Vagina (tissue), 2 donors: ENCODE measurements around the gene SMC6. TPM values are rescaled to one million over a fixed set of nuclear protein-coding genes. Genes with fewer than 3 reads are reported as not detected.

ENCODE experiments used
- DNase-seq, 2 donors: peaks; one replicate each; pipeline ENCODE4 v3.0.0-alpha.2; 2017; ENCODE audit errors: extremely low spot score in 2 of 2
- H3K27ac ChIP-seq: fragments of 200-600 bp; sonication (generic); one replicate; pipeline ENCODE4 v1.5.1; 2019
- H3K27me3 ChIP-seq: fragments of 200-600 bp; sonication (generic); one replicate; pipeline ENCODE4 v1.5.1; 2019
- H3K36me3 ChIP-seq, 2 donors: fragments of 200-600 bp; sonication (generic); one replicate each; pipeline ENCODE4 v1.5.1; 2017 to 2019
- H3K4me1 ChIP-seq: fragments of 200-600 bp; sonication (generic); one replicate; pipeline ENCODE4 v1.5.1; 2019
- H3K4me3 ChIP-seq, 2 donors: fragments of 200-600 bp; sonication (generic); 1 replicate in 1 of 2; 2 replicates in 1 of 2; pipeline ENCODE4 v1.5.1; 2016 to 2019
- H3K9me3 ChIP-seq: fragments of 200-600 bp; sonication (generic); one replicate; pipeline ENCODE4 v1.5.1; 2019
- CTCF ChIP-seq, 3 experiments: fragments of 450-650 bp in 2 of 3; fragments of 200-600 bp in 1 of 3; sonication (generic) in 1 of 3; IDR thresholded peaks; one replicate each; pipeline ENCODE4 v1.5.1; 2017 to 2019; ENCODE audit warnings: antibody characterized with exemption in 3 of 3, mild to moderate bottlenecking in 2 of 3, moderate library complexity in 2 of 3
- POLR2A ChIP-seq, 2 donors: fragments of 450-650 bp; IDR thresholded peaks; one replicate each; pipeline ENCODE4 v1.6.1; 2017; ENCODE audit warnings: antibody characterized with exemption in 2 of 2, mild to moderate bottlenecking in 2 of 2, moderate library complexity in 2 of 2
- POLR2AphosphoS5 ChIP-seq, 2 donors: sonication (generic); formaldehyde crosslinking; IDR thresholded peaks; one replicate each; pipeline ENCODE4 v1.9.0; 2017; ENCODE audit warnings: antibody characterized with exemption in 2 of 2, mild to moderate bottlenecking in 2 of 2, low read depth in 1 of 2; ENCODE audit not compliant: insufficient read depth in 1 of 2
- intact Hi-C: fragments of 100-400 bp; cut with DNase I; formaldehyde crosslinking; loops from one replicate; pipeline ENCODE4 v1.15.1; 2023
- total RNA-seq: library from RNA; depleted of rRNA; stranded (reverse); fragments of >200 nt; gene quantifications from one replicate; pipeline ENCODE4 v1.2.3, GENCODE V29; 2016

The SMC6 gene
- total RNA-seq, 1 donor from 2014 or later: 33.6 TPM

DNA sequence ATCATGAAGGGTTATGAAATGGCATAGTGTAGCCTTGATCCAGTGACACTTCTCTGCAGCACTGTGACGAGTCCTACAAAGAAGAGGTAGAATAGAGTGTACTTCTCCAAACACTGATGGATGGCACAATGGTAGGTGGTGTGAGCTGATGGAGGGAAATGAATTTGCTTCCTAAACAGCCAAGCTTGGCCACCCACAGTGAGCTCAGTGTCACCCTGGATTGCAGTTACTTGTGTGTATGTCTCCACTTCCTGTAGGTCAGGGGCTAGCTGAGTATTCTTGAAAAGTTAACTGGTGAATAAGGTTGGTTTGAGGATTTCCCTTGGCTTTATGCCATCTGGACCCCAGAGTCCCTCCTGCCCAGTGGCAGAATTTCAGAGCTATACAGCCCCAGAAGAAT lies 137.2 kb downstream of the SMC6 start:
- intact Hi-C loops: no loop called here
- Histone ChIP-seq H3K4me3 (no peak overlapping the region), H3K36me3 (no peaks in the 10 kb centered on the region), H3K4me1 (peaks cover 13% of the 10 kb centered on the region), H3K27ac (no peak overlapping the region), H3K9me3 (no peaks in the 10 kb centered on the region), H3K27me3 (no peaks in the 10 kb centered on the region)
- no peak for DNase-seq
- TF ChIP-seq CTCF (IDR thresholded peaks at IDR 0.05): no peak

GRCh38 chr2:17615728-17616351 lies 137.8 kb downstream of the SMC6 start:
- intact Hi-C loops: no loop called here
- H3K27me3 ChIP-seq: no peaks in the 10 kb centered on the region
- DNase-seq: no peak
- no peaks in the 10 kb centered on the region for H3K36me3 ChIP-seq
- H3K9me3 ChIP-seq: no peaks in the 10 kb centered on the region
- TF ChIP-seq POLR2A (IDR thresholded peaks at IDR 0.05) (no peak), CTCF (IDR thresholded peaks at IDR 0.05) (no peak), POLR2AphosphoS5 (IDR thresholded peaks at IDR 0.05; ENCODE audit: insufficient read depth in 1 of 2, low read depth in 1 of 2) (no peak)
- no peak overlapping the region for H3K4me3 ChIP-seq
- H3K4me1 ChIP-seq: peaks cover 13% of the 10 kb centered on the region
- no peak overlapping the region for H3K27ac ChIP-seq

DNA sequence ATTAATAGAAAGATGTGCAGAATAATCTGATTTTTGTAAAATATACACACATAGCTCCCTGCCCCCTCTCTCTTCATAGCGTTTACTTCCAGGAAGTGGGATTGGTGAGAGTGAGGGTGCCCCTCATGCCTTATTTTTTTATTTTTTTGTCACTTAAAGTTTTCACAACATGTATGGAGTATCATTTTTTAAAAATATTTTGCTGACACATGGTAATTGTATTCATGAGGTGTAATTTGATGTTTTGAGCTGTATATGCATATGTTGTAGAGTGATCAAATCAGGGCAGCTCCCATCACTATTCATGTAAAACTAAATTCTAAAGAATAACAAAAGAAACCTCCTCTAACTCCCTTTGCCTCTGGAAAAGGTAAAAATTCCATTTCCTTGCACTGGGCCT lies 138.5 kb downstream of the SMC6 start:
- intact Hi-C loops: no loop called here

DNA sequence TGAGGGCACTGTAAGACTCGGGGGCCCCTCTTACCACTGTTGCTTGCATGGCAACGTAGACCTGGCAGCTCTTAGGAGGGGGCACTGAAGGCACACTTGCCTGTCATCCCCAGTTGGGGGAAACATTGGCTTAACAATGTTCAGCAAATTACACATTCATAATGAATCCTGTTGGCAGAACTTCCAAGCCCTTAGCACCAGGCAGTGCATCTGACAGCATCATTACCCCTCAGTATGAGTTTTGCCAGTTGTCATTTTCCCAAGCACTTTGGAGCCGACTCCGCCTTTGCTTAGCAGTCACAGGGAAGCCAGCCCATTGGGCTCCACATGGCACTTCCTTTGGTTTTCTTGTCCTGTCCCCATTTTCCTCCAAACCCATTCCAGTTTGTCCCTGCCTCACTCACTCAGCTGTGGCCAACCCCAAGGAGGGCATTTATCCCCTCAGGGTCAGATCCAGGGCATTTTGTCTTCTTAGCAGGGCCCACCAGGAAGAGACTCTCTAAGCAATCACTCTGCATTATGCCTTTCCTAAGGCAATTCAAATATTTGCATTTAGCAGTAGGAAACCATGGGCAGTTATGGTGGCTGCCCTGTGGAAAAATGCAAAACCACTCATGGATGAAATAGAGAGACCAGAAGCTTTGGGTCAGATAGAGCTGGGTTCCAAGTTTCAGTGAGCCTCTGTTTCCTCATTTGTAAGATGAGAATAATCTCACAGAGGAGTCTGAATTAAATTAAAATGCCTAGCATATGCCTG lies 139.3 kb downstream of the SMC6 start:
- Histone ChIP-seq H3K4me3 (no peak overlapping the region), H3K36me3 (no peaks in the 10 kb centered on the region), H3K27me3 (no peaks in the 10 kb centered on the region), H3K9me3 (no peaks in the 10 kb centered on the region), H3K27ac (no peak overlapping the region), H3K4me1 (no peaks in the 10 kb centered on the region)
- TF ChIP-seq POLR2A (IDR thresholded peaks at IDR 0.05): no peak
- no peak for TF ChIP-seq CTCF (IDR thresholded peaks at IDR 0.05)
- no peak for TF ChIP-seq POLR2AphosphoS5 (IDR thresholded peaks at IDR 0.05; ENCODE audit: insufficient read depth in 1 of 2, low read depth in 1 of 2)
- intact Hi-C loops: no loop called here
- no peak for DNase-seq

More for the DNA sequence above, 138.5 kb downstream of the SMC6 start:
- Histone ChIP-seq H3K27me3 (no peaks in the 10 kb centered on the region), H3K36me3 (no peaks in the 10 kb centered on the region), H3K9me3 (no peaks in the 10 kb centered on the region), H3K27ac (no peak overlapping the region), H3K4me3 (no peak overlapping the region), H3K4me1 (peaks cover 6% of the 10 kb centered on the region)
- no peak for DNase-seq
- TF ChIP-seq POLR2A (IDR thresholded peaks at IDR 0.05) (no peak), POLR2AphosphoS5 (IDR thresholded peaks at IDR 0.05; ENCODE audit: insufficient read depth in 1 of 2, low read depth in 1 of 2) (no peak), CTCF (IDR thresholded peaks at IDR 0.05) (no peak)

Other genes with a start within 250 kb of the SMC6 start
- gene RAD51AP2, start 235.4 kb downstream of the SMC6 start, total RNA-seq: 0.25 TPM
- 19.2 TPM for gene VSNL1, start 213.1 kb downstream of the SMC6 start, total RNA-seq
- 9.6 TPM for gene GEN1, start 328 bp upstream of the SMC6 start, total RNA-seq
- not detected for gene MSGN1, start 62.6 kb upstream of the SMC6 start, total RNA-seq
- gene KCNS3, start 124.9 kb upstream of the SMC6 start, total RNA-seq: 20.1 TPM